HepG2 (cell line): ENCODE results near the gene DCAF4L1. TPM values are rescaled to one million over a fixed set of nuclear protein-coding genes. Genes with fewer than 3 reads are reported as not detected.

Experiments used
- ATAC-seq: fragments of 200-7000 bp; cut with Tn5 transposase; 3 replicates; pipeline ENCODE4 v1.9.1; 2020; ENCODE audit warnings: mild to moderate bottlenecking, moderate library complexity
- BruUV-seq: library from RNA; stranded (reverse); fragments of 400-500 nt; replicated peaks from 2 replicates; lab custom pipeline; 2021; lab: Mats Ljungman, UMichigan
- CTCF ChIA-PET: fragments of 300-600 bp; formaldehyde crosslinking; extraction: SDS; loops from one replicate; lab custom pipeline; 2021; ENCODE audit warnings: low total read pairs, inconsistent platforms, low intra/inter-chr PET ratio; lab: Yijun Ruan, JAX
- POLR2A ChIA-PET: fragments of 350-600 bp; sonication (Branson Sonifier 250); formaldehyde crosslinking; loops from one replicate; lab custom pipeline; 2020; ENCODE audit warnings: antibody characterized with exemption, inconsistent platforms; lab: Yijun Ruan, JAX
- DNase-seq: peaks from one replicate; pipeline ENCODE4 v3.0.0-alpha.2; 2015; ENCODE audit warnings: low spot score
- FAIRE-seq: peaks from 3 replicates; lab custom pipeline; 2011; peaks lifted over from hg19 to GRCh38; lab: Jason Lieb, UNC
- H2AFZ ChIP-seq: one replicate; pipeline ENCODE4 v1.6.1; 2011; ENCODE audit warnings: low read length, inconsistent platforms
- H3K27ac ChIP-seq: fragments of 300-600 bp; 3 replicates; pipeline ENCODE4 v1.8.0; 2011; ENCODE audit warnings: mixed run types, mild to moderate bottlenecking, mixed read lengths, low read length, inconsistent platforms; ENCODE audit not compliant: insufficient read depth; ENCODE audit errors: extremely low read length
- H3K27me3 ChIP-seq, 2 experiments: fragments of 200-600 bp in 1 of 2; 2 replicates in 1 of 2; 3 replicates in 1 of 2; pipeline versions ENCODE4 v1.6.0 to v1.8.0; 2011; ENCODE audit warnings: low read length in 2 of 2, mild to moderate bottlenecking in 2 of 2, moderate library complexity in 2 of 2, inconsistent platforms in 1 of 2; ENCODE audit not compliant: insufficient read depth in 2 of 2, control insufficient read depth in 1 of 2
- H3K36me3 ChIP-seq, 2 experiments: fragments of 200-600 bp in 1 of 2; replicated peaks in 1 of 2; 2 replicates in 1 of 2; 3 replicates in 1 of 2; pipeline versions ENCODE4 v1.5.1 to v1.8.0; 2011; ENCODE audit warnings: low read length in 2 of 2, inconsistent platforms in 1 of 2; ENCODE audit not compliant: insufficient read depth in 2 of 2, control insufficient read depth in 1 of 2
- H3K4me1 ChIP-seq: 2 replicates; pipeline ENCODE4 v1.5.1; 2012; ENCODE audit warnings: low read length, inconsistent platforms; ENCODE audit not compliant: insufficient read depth
- H3K4me2 ChIP-seq: 2 replicates; pipeline ENCODE4 v1.6.0; 2011; ENCODE audit warnings: low read depth, low read length, inconsistent platforms
- H3K4me3 ChIP-seq, 3 experiments: fragments of 200-600 bp in 1 of 3; sonication (generic), shearing (Covaris generic) in 1 of 3; replicated peaks in 1 of 3; 2 replicates each; pipeline ENCODE4 v1.5.1; 2011 to 2016; ENCODE audit warnings: low read length in 3 of 3, inconsistent platforms in 2 of 3, low read depth in 2 of 3, mild to moderate bottlenecking in 2 of 3, control low read depth in 1 of 3, mixed read lengths in 1 of 3; ENCODE audit not compliant: insufficient read depth in 1 of 3
- H3K79me2 ChIP-seq: one replicate; pipeline ENCODE4 v1.6.1; 2011; ENCODE audit warnings: low read length, inconsistent platforms; ENCODE audit not compliant: insufficient read depth
- H3K9ac ChIP-seq: 2 replicates; pipeline ENCODE4 v1.6.0; 2011; ENCODE audit warnings: mild to moderate bottlenecking, low read depth, low read length, inconsistent platforms; ENCODE audit not compliant: insufficient read depth
- H3K9me3 ChIP-seq: 2 replicates; pipeline ENCODE4 v1.5.1; 2012; ENCODE audit warnings: mild to moderate bottlenecking, low read length
- H4K20me1 ChIP-seq: 2 replicates; pipeline ENCODE4 v1.6.0; 2011; ENCODE audit warnings: inconsistent platforms, mild to moderate bottlenecking, low read length, moderate library complexity; ENCODE audit not compliant: insufficient read depth
- CEBPG ChIP-seq: IDR thresholded peaks from 2 replicates; pipeline ENCODE4 v1.6.1; 2016
- GATAD1 ChIP-seq: IDR thresholded peaks from 2 replicates; pipeline ENCODE4 v1.6.1; 2016; ENCODE audit warnings: missing genetic modification reagents, missing compliant biosample characterization
- HMG20B ChIP-seq: conservative IDR thresholded peaks from 2 replicates; pipeline ENCODE4 v1.6.1; 2016; ENCODE audit warnings: missing genetic modification reagents, missing compliant biosample characterization
- KMT2A ChIP-seq: sonication (generic); formaldehyde crosslinking; IDR thresholded peaks from 2 replicates; pipeline ENCODE4 v1.4.0; 2020; ENCODE audit warnings: missing genetic modification reagents
- KMT2B ChIP-seq: IDR thresholded peaks from 2 replicates; pipeline ENCODE4 v1.6.1; 2016; ENCODE audit warnings: missing genetic modification reagents, missing compliant biosample characterization
- NFYC ChIP-seq: IDR thresholded peaks from 2 replicates; pipeline ENCODE4 v1.6.1; 2016; ENCODE audit warnings: missing genetic modification reagents, missing compliant biosample characterization
- PHF5A ChIP-seq: IDR thresholded peaks from one replicate; pipeline ENCODE4 v1.6.1; 2018; ENCODE audit warnings: low read depth, missing genetic modification reagents; ENCODE audit not compliant: unreplicated experiment
- POGZ ChIP-seq: sonication (generic); formaldehyde crosslinking; IDR thresholded peaks from 2 replicates; pipeline ENCODE4 v1.4.0; 2020; ENCODE audit warnings: mild to moderate bottlenecking, missing genetic modification reagents
- POLR2G ChIP-seq: fragments of 200-400 bp; formaldehyde crosslinking; IDR thresholded peaks from 2 replicates; pipeline ENCODE4 v1.6.1; 2018; ENCODE audit warnings: mild to moderate bottlenecking, low read depth, low read length, moderate library complexity
- PRMT3 ChIP-seq: sonication (generic); formaldehyde crosslinking; IDR thresholded peaks from 2 replicates; pipeline ENCODE4 v1.8.1; 2022; ENCODE audit warnings: low read depth, mild to moderate bottlenecking, moderate library complexity, missing genetic modification reagents, borderline replicate concordance
- RCOR2 ChIP-seq: IDR thresholded peaks from 2 replicates; pipeline ENCODE4 v1.6.1; 2016; ENCODE audit warnings: missing biosample characterization, missing genetic modification reagents
- RFX3 ChIP-seq: IDR thresholded peaks from 2 replicates; pipeline ENCODE4 v1.6.1; 2016; ENCODE audit warnings: missing biosample characterization, missing genetic modification reagents
- RFX5 ChIP-seq: IDR thresholded peaks from 2 replicates; pipeline ENCODE4 v1.6.1; 2011; ENCODE audit warnings: low read depth, low read length, improper control_type of control experiment
- RXRA ChIP-seq: sonication (generic); formaldehyde crosslinking; IDR thresholded peaks from 2 replicates; pipeline ENCODE4 v1.5.1; 2020; ENCODE audit warnings: missing genetic modification reagents
- ZNF12 ChIP-seq: sonication (generic); formaldehyde crosslinking; IDR thresholded peaks from 2 replicates; pipeline ENCODE4 v1.5.0; 2020; ENCODE audit warnings: missing genetic modification reagents
- ZNF367 ChIP-seq: sonication (generic); formaldehyde crosslinking; IDR thresholded peaks from 2 replicates; pipeline ENCODE4 v1.4.0; 2020; ENCODE audit warnings: missing genetic modification reagents, borderline replicate concordance
- ZNF564 ChIP-seq: sonication (generic); formaldehyde crosslinking; IDR thresholded peaks from 2 replicates; pipeline ENCODE4 v1.8.1; 2023; ENCODE audit warnings: mild to moderate bottlenecking, missing genetic modification reagents
- whole genome bisulfite sequencing: methylation state at CpG from one replicate; pipeline ENCODE4 v1.1.6; 2017; ENCODE audit warnings: low lambda C conversion rate; 5-methylcytosine and 5-hydroxymethylcytosine counted together
- in situ Hi-C: cut with HindIII; loops from 2 replicates; pipeline ENCODE4 v1.10.0; 2017; ENCODE audit warnings: low pct_unique_long_range_greater_than_20kb; ENCODE audit not compliant: extremely low pct_ligation_motif_present
- intact Hi-C: fragments of 100-400 bp; cut with micrococcal nuclease; formaldehyde crosslinking; loops from one replicate; pipeline ENCODE4 v1.10.0; 2022; ENCODE audit not compliant: unreplicated experiment
- polyA plus RNA-seq, 8 experiments: library from polyadenylated mRNA; depleted of rRNA in 3 of 8; stranded (reverse) in 7 of 8; unstranded in 1 of 8; fragments of >200 nt; fragmentation: Illumina TruSeq in 4 of 8; extraction: Trizol in 4 of 8; gene quantifications; 2 replicates each; pipeline versions ENCODE4 v1.2.1 to v1.2.3, GENCODE V29; 2011 to 2016; ENCODE audit warnings: low read depth in 4 of 8, missing spikeins in 1 of 8, mixed read lengths in 1 of 8; ENCODE audit not compliant: insufficient read depth in 1 of 8
- total RNA-seq, 5 experiments: library from RNA; depleted of rRNA; stranded (reverse); fragments of >200 nt; fragmentation: Illumina TruSeq; extraction: Trizol; gene quantifications; 2 replicates each; pipeline ENCODE4 v1.2.3, GENCODE V29; 2016; ENCODE audit warnings: low read depth in 1 of 5
- TF ChIP-seq, protein P1 (sequence below): sonication (generic); formaldehyde crosslinking; IDR thresholded peaks from 2 replicates; pipeline ENCODE4 v1.5.0; 2020; ENCODE audit warnings: mild to moderate bottlenecking, missing genetic modification reagents, borderline replicate concordance
- TF ChIP-seq, protein P2 (sequence below): sonication (generic); formaldehyde crosslinking; IDR thresholded peaks from 2 replicates; pipeline ENCODE4 v1.4.0; 2020; ENCODE audit warnings: missing genetic modification reagents
- TF ChIP-seq, protein P3 (sequence below): IDR thresholded peaks from 2 replicates; pipeline ENCODE4 v1.6.1; 2016; ENCODE audit warnings: missing genetic modification reagents, missing compliant biosample characterization

The DCAF4L1 gene
- total and polyA plus RNA-seq, 2 of the 13 experiments (the other 11 are each of a cell fraction or from before 2014, with no cell fraction given), result 0.05 to 0.09 TPM

- no TSS peak for BruUV-seq
- DNase-seq (peak; percentile 96), FAIRE-seq (peak; percentile 95), ATAC-seq (peak; percentile 88)
- Histone ChIP-seq H3K79me2 (peaks cover 37% of the 10 kb centered on the region), H3K27ac (peak overlapping the region; percentile 88), H3K4me2 (peak overlapping the region; percentile 98), H3K9me3 (no peaks in the 10 kb centered on the region), H3K4me3 (peak overlapping the region; percentile 84 to 94 (median 92)), H2AFZ (peak overlapping the region; percentile 96), H4K20me1 (peaks cover 3% of the 10 kb centered on the region), H3K4me1 (peaks cover 56% of the 10 kb centered on the region), H3K36me3 (peaks cover 0 to 2% of the 10 kb centered on the region in 2 experiments; a peak in 3 of 5 replicates), H3K27me3 (no peaks in the 10 kb centered on the region; a peak in 1 of 5 replicates), H3K9ac (peak overlapping the region; percentile 72)
- intact Hi-C loops (loop anchor here (1.0 kb wide), 1 partner anchor 57 kb away; no protein-coding TSS in a partner anchor), in situ Hi-C loops (no loop called here)
- ChIA-PET POLR2A (interaction anchor here (1.2 to 2.2 kb wide), 4 partner anchors 21 to 56 kb away, joined by 3 to 11 read pairs (median 5); partner anchors contain the start of gene SLC30A9), CTCF (no interaction called here)
- WGBS, result 3% methylated on average over 10 of the region's 10 CpGs
- TF ChIP-seq RFX5 (peak; percentile 72; the same call in 1 of the 2 replicates), GATAD1 (CRISPR knock-in tag) (peak; percentile 56), ZNF367 (CRISPR knock-in tag) (peak; percentile 58; the same call in 1 of the 2 replicates), RFX3 (CRISPR knock-in tag) (no peak), POGZ (no peak), CEBPG (CRISPR knock-in tag) (peak; percentile 46), ZNF12 (CRISPR knock-in tag) (no peak), HMG20B (CRISPR knock-in tag) (no peak), PHF5A (peak; percentile 21), KMT2B (CRISPR knock-in tag) (no peak), ZNF564 (CRISPR knock-in tag) (no peak), RCOR2 (0 out of 2 replicates have a peak, but pooled peaks have one; percentile 8), RXRA (CRISPR knock-in tag) (no peak), PRMT3 (CRISPR knock-in tag) (no peak), KMT2A (peak; percentile 45; the same call in 1 of the 2 replicates), NFYC (CRISPR knock-in tag) (peak; percentile 88), POLR2G (peak; percentile 68)
- TF ChIP-seq, protein P1, sequence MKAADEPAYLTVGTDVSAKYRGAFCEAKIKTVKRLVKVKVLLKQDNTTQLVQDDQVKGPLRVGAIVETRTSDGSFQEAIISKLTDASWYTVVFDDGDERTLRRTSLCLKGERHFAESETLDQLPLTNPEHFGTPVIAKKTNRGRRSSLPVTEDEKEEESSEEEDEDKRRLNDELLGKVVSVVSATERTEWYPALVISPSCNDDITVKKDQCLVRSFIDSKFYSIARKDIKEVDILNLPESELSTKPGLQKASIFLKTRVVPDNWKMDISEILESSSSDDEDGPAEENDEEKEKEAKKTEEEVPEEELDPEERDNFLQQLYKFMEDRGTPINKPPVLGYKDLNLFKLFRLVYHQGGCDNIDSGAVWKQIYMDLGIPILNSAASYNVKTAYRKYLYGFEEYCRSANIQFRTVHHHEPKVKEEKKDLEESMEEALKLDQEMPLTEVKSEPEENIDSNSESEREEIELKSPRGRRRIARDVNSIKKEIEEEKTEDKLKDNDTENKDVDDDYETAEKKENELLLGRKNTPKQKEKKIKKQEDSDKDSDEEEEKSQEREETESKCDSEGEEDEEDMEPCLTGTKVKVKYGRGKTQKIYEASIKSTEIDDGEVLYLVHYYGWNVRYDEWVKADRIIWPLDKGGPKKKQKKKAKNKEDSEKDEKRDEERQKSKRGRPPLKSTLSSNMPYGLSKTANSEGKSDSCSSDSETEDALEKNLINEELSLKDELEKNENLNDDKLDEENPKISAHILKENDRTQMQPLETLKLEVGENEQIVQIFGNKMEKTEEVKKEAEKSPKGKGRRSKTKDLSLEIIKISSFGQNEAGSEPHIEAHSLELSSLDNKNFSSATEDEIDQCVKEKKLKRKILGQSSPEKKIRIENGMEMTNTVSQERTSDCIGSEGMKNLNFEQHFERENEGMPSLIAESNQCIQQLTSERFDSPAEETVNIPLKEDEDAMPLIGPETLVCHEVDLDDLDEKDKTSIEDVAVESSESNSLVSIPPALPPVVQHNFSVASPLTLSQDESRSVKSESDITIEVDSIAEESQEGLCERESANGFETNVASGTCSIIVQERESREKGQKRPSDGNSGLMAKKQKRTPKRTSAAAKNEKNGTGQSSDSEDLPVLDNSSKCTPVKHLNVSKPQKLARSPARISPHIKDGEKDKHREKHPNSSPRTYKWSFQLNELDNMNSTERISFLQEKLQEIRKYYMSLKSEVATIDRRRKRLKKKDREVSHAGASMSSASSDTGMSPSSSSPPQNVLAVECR, result 0 out of 2 replicates have a peak, but pooled peaks have one; percentile 22
- TF ChIP-seq, protein P2, sequence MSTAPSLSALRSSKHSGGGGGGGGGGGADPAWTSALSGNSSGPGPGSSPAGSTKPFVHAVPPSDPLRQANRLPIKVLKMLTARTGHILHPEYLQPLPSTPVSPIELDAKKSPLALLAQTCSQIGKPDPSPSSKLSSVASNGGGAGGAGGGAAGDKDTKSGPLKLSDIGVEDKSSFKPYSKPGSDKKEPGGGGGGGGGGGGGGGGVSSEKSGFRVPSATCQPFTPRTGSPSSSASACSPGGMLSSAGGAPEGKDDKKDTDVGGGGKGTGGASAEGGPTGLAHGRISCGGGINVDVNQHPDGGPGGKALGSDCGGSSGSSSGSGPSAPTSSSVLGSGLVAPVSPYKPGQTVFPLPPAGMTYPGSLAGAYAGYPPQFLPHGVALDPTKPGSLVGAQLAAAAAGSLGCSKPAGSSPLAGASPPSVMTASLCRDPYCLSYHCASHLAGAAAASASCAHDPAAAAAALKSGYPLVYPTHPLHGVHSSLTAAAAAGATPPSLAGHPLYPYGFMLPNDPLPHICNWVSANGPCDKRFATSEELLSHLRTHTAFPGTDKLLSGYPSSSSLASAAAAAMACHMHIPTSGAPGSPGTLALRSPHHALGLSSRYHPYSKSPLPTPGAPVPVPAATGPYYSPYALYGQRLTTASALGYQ (CRISPR knock-in tag), result 0 out of 2 replicates have a peak, but pooled peaks have one; percentile 0
- TF ChIP-seq, protein P3, sequence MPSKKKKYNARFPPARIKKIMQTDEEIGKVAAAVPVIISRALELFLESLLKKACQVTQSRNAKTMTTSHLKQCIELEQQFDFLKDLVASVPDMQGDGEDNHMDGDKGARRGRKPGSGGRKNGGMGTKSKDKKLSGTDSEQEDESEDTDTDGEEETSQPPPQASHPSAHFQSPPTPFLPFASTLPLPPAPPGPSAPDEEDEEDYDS (CRISPR knock-in tag), result peak; percentile 91
Measured at GRCh38 chr4:41933997-41934503, 47.5 kb upstream of the DCAF4L1 start.
